Skeletal muscle tissue (tissue), 4 donors: ENCODE measurements around the gene ADAMTSL2. TPM values are rescaled to one million over a fixed set of nuclear protein-coding genes. Genes with fewer than 3 reads are reported as not detected.

Source experiments
- H3K27ac ChIP-seq: one replicate; pipeline ENCODE4 v1.7.0; 2013; ENCODE audit warnings: mild to moderate bottlenecking, low read depth, low read length, inconsistent platforms
- H3K27me3 ChIP-seq, 3 donors: one replicate each; pipeline ENCODE4 v1.7.0; 2013; ENCODE audit warnings: low read length in 3 of 3; ENCODE audit not compliant: control insufficient read depth in 3 of 3, insufficient read depth in 3 of 3
- H3K36me3 ChIP-seq, 3 donors: one replicate each; pipeline ENCODE4 v1.7.0; 2013; ENCODE audit warnings: low read length in 3 of 3; ENCODE audit not compliant: control insufficient read depth in 3 of 3, insufficient read depth in 3 of 3
- H3K4me1 ChIP-seq, 3 donors: one replicate each; pipeline ENCODE4 v1.7.0; 2013; ENCODE audit warnings: low read length in 3 of 3, mild to moderate bottlenecking in 3 of 3; ENCODE audit not compliant: control insufficient read depth in 3 of 3, insufficient read depth in 3 of 3
- H3K4me3 ChIP-seq, 3 donors: one replicate each; pipeline ENCODE4 v1.7.0; 2013; ENCODE audit warnings: low read length in 3 of 3
- H3K9ac ChIP-seq, 3 donors: one replicate each; pipeline ENCODE4 v1.7.0; 2013; ENCODE audit warnings: low read length in 3 of 3, mild to moderate bottlenecking in 3 of 3, moderate library complexity in 2 of 3, low read depth in 1 of 3
- H3K9me3 ChIP-seq, 3 donors: one replicate each; pipeline ENCODE4 v1.7.0; 2013; ENCODE audit warnings: low read length in 3 of 3; ENCODE audit not compliant: control insufficient read depth in 3 of 3
- total RNA-seq: library from RNA; depleted of rRNA; stranded (reverse); fragments of >200 nt; gene quantifications from one replicate; pipeline ENCODE4 v1.2.3, GENCODE V29; 2014
- donor health status: Osteomylitis.

Gene ADAMTSL2
- total RNA-seq, 1 donor from 2014 or later, result 4.7 TPM

DNA sequence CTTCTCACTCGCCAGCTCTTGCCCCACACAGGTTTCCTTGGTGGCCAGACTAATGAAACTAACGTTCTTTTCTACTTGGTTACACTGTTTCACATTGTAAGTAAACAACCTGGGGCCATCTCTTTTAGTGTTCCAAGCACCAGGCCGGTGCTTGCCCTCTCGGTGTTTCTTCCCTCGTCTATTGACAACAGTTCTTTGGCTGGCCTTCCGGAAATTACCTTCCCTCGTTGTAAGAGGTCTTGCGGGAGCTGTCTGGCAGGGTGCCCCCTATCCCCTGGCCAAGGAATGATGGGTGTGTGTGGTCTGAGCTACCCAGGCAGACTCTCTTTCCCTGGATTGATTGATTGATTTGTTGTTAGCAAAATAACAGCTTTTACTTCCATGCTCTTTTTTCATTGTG is 8.8 kb upstream of the ADAMTSL2 start:
- Histone ChIP-seq H3K9me3 (no peaks in the 10 kb centered on the region), H3K27me3 (peaks cover 7 to 45% (median 8%) of the 10 kb centered on the region in 3 donors), H3K4me1 (peaks cover 29 to 35% (median 32%) of the 10 kb centered on the region in 3 donors), H3K36me3 (no peaks in the 10 kb centered on the region), H3K9ac (no peak overlapping the region), H3K4me3 (no peak overlapping the region), H3K27ac (no peak overlapping the region)

DNA sequence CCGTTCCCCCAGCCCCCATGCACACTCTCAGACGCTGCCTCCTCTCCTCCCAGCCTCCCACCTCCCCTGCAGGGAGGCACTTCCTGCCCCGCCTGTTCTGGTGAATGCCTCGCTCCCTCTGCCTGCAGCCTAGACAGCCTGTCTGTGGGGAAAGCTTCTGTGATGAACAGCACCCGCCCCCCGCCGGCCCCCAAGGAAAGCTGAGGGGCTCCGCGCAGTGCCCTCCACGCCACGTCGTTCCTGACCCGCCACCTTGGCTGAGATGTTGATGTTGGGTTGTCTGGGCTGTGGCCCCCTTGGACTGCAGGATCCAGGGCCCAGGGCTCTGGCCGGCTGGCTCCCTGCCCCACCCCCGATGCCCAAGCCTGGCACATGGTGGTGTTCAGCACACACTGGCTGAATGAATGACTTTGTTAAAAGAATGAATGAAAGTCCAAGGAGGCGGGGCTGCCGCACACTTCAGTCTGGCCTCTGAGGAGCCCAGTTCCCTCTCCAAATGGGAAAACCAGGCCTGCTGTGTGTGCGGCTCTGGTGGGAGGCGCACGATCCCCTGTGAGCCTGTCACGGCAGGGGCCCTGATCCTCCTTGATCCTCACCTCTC is 7.7 kb upstream of the ADAMTSL2 start:
- H3K4me1 ChIP-seq, result peaks cover 29 to 35% (median 32%) of the 10 kb centered on the region in 3 donors
- H3K36me3 ChIP-seq, result no peaks in the 10 kb centered on the region
- H3K27ac ChIP-seq, result peak overlapping the region; percentile 9
- no peaks in the 10 kb centered on the region for H3K9me3 ChIP-seq
- no peak overlapping the region for H3K4me3 ChIP-seq
- no peak overlapping the region for H3K9ac ChIP-seq
- H3K27me3 ChIP-seq, result peaks cover 7 to 55% (median 12%) of the 10 kb centered on the region in 3 donors

DNA sequence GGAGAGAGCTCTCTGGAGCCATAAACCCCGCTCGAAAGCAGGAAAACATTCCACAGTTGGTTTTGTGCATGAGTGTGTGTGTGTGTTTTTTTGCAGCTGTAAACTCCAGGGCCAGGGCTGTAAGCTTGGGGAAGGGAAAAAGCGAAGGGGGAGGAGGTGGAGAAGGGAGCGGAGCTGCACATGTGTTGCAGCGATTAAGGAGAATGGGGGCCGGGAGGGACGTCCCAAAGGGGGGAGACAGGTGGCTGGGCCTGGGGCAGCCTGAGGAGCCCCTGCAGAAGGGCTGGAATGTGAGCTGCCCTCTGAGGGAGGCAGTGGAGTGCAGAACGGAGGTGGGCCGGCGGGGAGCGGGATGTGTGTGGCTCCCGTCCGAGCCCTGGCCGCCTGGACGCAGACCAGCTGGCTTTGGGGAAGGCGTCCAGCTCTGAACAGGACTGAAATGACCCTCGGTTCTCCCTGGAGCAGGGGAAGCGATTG is 7.0 kb upstream of the ADAMTSL2 start:
- Histone ChIP-seq H3K4me1 (peaks cover 30 to 35% (median 32%) of the 10 kb centered on the region in 3 donors), H3K4me3 (peak overlapping the region in 1 of 3 donors; percentile 13), H3K9me3 (no peaks in the 10 kb centered on the region), H3K27me3 (peaks cover 9 to 57% (median 12%) of the 10 kb centered on the region in 3 donors), H3K27ac (peak overlapping the region; percentile 40), H3K36me3 (no peaks in the 10 kb centered on the region), H3K9ac (peak overlapping the region in 1 of 3 donors; percentile 50)

DNA sequence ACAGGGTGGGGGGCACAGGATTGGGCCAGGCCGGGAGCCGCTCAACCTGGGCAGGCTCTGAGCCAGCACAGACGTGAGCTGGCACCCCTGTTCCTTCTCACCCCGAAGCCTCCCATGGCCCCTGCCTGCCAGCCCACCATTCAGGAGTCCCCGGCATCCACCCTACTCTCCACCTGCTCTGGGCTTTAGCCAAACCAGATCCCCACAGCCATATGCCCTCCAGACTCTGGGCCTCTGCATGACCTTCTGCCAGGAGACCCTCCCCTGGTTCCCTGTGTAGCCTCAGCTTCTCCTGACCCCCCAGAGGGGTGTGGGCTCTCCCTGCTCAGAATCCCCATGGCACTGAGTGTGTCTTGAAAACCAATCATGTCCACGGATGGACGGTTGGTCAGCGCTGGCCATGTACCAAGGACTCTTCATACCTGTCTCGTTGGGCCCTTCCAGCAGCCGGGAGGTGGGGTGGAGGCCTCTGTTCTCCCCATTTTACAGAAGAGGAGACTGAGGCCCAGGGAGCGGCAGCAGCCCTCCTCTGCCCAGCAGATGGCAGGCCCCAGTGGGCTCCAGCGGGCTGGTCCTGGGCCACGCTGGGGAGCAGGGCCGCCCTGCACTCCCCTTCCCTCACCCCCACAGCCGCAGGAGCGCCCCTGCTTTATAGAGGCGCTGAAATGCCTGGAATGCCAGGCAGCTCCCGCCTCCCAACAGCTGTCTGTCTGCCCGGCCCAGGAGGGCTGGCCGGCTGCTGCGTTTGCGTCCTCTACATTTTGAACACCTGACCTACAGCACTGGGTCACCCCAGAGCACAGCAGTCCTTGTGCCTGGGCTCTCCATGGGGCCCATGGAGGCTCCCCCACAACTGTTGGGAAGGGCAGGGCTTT is 6.3 kb upstream of the ADAMTSL2 start:
- Histone ChIP-seq H3K27me3 (peaks cover 12 to 65% (median 12%) of the 10 kb centered on the region in 3 donors), H3K4me1 (peaks cover 36 to 37% (median 36%) of the 10 kb centered on the region in 3 donors), H3K36me3 (no peaks in the 10 kb centered on the region), H3K9ac (peak overlapping the region in 1 of 3 donors; percentile 50), H3K9me3 (no peaks in the 10 kb centered on the region), H3K4me3 (no peak overlapping the region), H3K27ac (peak overlapping the region; percentile 40)

DNA sequence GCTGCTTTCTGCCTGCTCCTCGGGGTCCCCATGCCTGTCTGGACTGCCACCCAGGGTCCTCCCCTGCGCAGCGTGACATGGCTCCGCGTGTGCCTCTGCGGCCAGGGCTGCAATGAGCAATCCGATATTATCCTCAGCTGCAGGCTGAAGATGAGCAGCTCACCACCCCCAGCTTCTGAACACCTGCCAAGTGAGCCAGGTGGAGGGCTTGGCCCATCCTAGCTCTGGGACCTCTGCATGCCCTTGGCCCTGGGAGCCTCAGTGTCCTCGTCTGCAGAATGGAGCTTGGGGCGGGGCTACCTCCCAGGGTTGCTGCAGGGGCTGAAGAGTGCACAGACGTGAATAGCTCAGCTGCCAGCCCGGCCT is 5.6 kb upstream of the ADAMTSL2 start:
- Histone ChIP-seq H3K9ac (peak overlapping the region in 1 of 3 donors; percentile 40), H3K4me3 (no peak overlapping the region), H3K9me3 (no peaks in the 10 kb centered on the region), H3K27me3 (peaks cover 12 to 71% (median 17%) of the 10 kb centered on the region in 3 donors), H3K36me3 (no peaks in the 10 kb centered on the region), H3K27ac (no peak overlapping the region), H3K4me1 (peaks cover 42 to 44% (median 42%) of the 10 kb centered on the region in 3 donors)

DNA sequence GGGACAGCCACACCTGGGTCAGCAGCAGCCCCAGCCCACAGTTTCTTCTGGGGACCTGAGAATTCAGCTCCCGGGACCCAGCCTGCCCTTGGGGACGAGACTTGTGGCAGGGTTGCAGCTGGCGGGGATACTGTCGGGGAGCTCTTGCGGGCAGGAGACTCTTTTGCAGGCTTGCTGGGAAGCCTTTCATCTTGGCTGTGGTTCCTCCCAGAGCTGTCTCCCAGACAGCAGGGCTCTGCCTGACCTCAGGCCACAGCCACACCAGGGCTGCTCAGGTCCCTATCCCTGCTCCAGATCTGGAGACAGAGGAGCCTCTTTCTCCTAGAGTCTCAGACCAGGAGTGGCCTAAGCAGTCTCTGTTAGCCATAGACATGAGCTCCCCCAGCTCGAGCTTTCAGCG is 5.0 kb upstream of the ADAMTSL2 start:
- Histone ChIP-seq H3K4me3 (no peak overlapping the region), H3K27me3 (peaks cover 12 to 75% (median 17%) of the 10 kb centered on the region in 3 donors), H3K27ac (peak overlapping the region; percentile 7), H3K4me1 (peaks cover 45 to 49% (median 48%) of the 10 kb centered on the region in 3 donors), H3K9me3 (no peaks in the 10 kb centered on the region), H3K36me3 (no peaks in the 10 kb centered on the region), H3K9ac (no peak overlapping the region)

DNA sequence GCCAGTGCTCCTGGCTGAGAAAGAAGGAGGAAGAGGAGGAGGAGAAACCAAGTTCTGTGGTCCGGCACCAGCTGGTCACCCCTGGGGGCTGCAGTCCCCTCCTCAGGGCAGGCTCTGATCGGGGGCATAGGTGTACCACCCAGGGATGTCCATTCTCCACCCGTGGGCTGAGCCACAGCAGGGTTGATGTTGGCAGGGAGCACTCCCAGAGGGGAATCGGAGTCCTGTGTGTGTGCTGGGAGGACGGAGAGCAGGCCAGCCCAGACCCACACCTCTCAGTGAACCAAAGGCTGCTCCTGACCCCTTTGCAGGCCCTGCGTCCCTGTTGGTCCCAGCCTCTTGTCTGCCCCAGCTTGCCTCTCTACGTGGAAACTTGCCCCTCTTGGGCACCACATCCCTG is 4.6 kb upstream of the ADAMTSL2 start:
- peak overlapping the region; percentile 7 for H3K27ac ChIP-seq
- no peak overlapping the region for H3K4me3 ChIP-seq
- no peaks in the 10 kb centered on the region for H3K36me3 ChIP-seq
- H3K4me1 ChIP-seq, result peaks cover 47 to 51% (median 50%) of the 10 kb centered on the region in 3 donors
- no peak overlapping the region for H3K9ac ChIP-seq
- H3K27me3 ChIP-seq, result peaks cover 12 to 77% (median 17%) of the 10 kb centered on the region in 3 donors
- H3K9me3 ChIP-seq, result no peaks in the 10 kb centered on the region

DNA sequence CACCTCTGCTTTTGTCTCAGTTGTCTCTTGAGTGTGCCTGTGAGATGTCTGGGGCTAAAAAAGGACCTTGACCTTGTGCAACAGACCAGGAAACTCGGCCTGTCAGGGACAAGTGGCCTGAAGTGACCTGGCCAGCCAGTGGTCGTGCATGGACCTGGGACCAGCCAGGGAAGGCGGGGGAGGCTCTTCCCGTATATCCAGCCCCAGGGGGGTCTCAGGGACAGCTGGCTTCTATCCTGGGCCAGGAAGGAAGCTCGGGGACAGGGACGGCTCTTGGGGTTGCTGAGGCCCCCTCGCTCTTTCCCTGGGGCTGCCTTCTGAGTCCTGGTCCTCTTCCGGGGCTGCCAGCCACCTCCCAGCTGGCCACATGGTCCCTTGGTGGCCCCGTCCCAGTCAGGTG is 3.2 kb upstream of the ADAMTSL2 start:
- Histone ChIP-seq H3K36me3 (no peaks in the 10 kb centered on the region), H3K4me3 (no peak overlapping the region), H3K4me1 (peaks cover 47 to 59% (median 52%) of the 10 kb centered on the region in 3 donors), H3K9ac (no peak overlapping the region), H3K27ac (no peak overlapping the region), H3K27me3 (peaks cover 16 to 85% (median 24%) of the 10 kb centered on the region in 3 donors), H3K9me3 (no peaks in the 10 kb centered on the region)

DNA sequence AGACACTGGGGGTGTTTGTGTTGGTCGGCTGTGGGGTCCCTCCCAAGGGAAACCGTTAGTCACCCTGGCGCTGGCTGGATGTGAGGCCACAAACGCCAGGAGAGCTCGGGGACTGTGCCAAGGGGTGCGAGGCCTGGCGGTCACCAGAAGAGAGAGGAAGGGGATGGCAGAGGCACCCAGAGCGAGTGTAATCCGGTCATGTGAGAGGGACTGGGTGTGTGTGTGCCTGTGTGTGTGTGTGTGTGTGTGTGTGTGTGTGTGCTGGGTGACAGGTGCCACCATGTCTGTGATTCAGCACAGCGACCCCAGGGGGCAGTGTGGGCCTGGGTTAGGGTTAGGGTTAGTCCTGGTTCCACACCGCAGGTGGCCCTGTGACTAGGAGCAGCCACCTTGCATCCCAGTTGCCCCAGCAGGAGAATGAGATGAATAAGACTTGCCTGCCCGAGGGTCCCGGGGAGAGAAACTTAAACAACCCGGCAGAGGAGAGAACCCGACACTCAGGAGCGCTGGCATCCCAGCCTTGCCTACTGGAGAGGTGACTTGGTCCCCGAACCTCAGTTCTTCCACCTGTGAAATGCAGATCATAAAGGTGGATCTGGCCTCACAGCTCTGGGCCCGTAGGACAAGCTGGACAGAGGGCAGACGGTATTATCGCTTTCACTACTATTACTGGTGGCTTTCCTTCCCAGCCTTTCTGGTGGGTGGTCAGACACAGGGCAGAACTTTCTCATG is 1.4 kb upstream of the ADAMTSL2 start:
- no peaks in the 10 kb centered on the region for H3K36me3 ChIP-seq
- H3K4me1 ChIP-seq, result peaks cover 30 to 44% (median 34%) of the 10 kb centered on the region in 3 donors
- peak overlapping the region; percentile 28 for H3K27ac ChIP-seq
- H3K9me3 ChIP-seq, result no peaks in the 10 kb centered on the region
- no peak overlapping the region for H3K9ac ChIP-seq
- peaks cover 18 to 73% (median 30%) of the 10 kb centered on the region in 3 donors for H3K27me3 ChIP-seq
- H3K4me3 ChIP-seq, result peak overlapping the region in 1 of 3 donors; percentile 14
